NCI-H82 treated with DMSO at 0.1 percent for 48 hours (cell line): Measurements from ENCODE around the gene NANOS3.
"Not testable (repeated sequence)": the region's sequence is repeated elsewhere in the genome, so short reads cannot be mapped to it uniquely, and the experiment has no call there.

Experiments
- DNase-seq: peaks from one replicate; lab custom pipeline; 2025; ENCODE audit not compliant: unreplicated experiment; lab: John Stamatoyannopoulos, UW

NANOS3 gene

GRCh38 chr19:13918726-13919411, 41.9 kb downstream of the NANOS3 start:
- DNase-seq = no peak

GRCh38 chr19:13920524-13920923, 43.6 kb downstream of the NANOS3 start:
- DNase-seq = no peak

GRCh38 chr19:13920940-13921747, 44.2 kb downstream of the NANOS3 start:
- peak; percentile 46 for DNase-seq

GRCh38 chr19:13922118-13922517, 45.2 kb downstream of the NANOS3 start:
- DNase-seq = not testable (repeated sequence)

GRCh38 chr19:13923194-13923987, 46.5 kb downstream of the NANOS3 start:
- DNase-seq = no peak

GRCh38 chr19:13926010-13926409, 49.1 kb downstream of the NANOS3 start:
- DNase-seq = no peak

GRCh38 chr19:13926715-13927114, 49.8 kb downstream of the NANOS3 start:
- DNase-seq = no peak

GRCh38 chr19:13929340-13929739, 52.4 kb downstream of the NANOS3 start:
- DNase-seq = no peak

- no peak for DNase-seq
Measured at GRCh38 chr19:13929956-13930355, 53.0 kb downstream of the NANOS3 start.
